Activated CD4-positive, alpha-beta memory T cell treated with anti-CD3 and anti-CD28 coated beads for 36 hours (primary cell): ENCODE results near the gene GALNT9. TPM values are rescaled to one million over a fixed set of nuclear protein-coding genes. Genes with fewer than 3 reads are reported as not detected.

ENCODE experiments used
- CTCF ChIA-PET: fragments of 350-600 bp; sonication (Branson Sonifier 250); formaldehyde crosslinking; loops from one replicate; lab custom pipeline; 2021; ENCODE audit warnings: antibody characterized with exemption, inconsistent platforms; lab: Charles Lee
- POLR2A ChIA-PET: fragments of 350-600 bp; sonication (Branson Sonifier 250); formaldehyde crosslinking; loops from one replicate; lab custom pipeline; 2021; ENCODE audit warnings: antibody characterized with exemption; lab: Charles Lee
- DNase-seq: peaks from one replicate; pipeline ENCODE4 v3.0.0-alpha.2; 2020
- H3K27ac Mint-ChIP-seq: one replicate; pipeline ENCODE4 v1.8.0; 2021; ENCODE audit warnings: mixed read lengths
- H3K27me3 Mint-ChIP-seq: one replicate; pipeline ENCODE4 v1.8.0; 2021; ENCODE audit warnings: mixed read lengths
- H3K36me3 Mint-ChIP-seq: one replicate; pipeline ENCODE4 v1.8.0; 2021; ENCODE audit warnings: mixed read lengths
- H3K4me1 Mint-ChIP-seq: one replicate; pipeline ENCODE4 v1.8.0; 2021; ENCODE audit warnings: low read depth, mixed read lengths
- H3K4me3 Mint-ChIP-seq: one replicate; pipeline ENCODE4 v1.8.0; 2021; ENCODE audit warnings: mild to moderate bottlenecking, mixed read lengths
- H3K9me3 Mint-ChIP-seq: one replicate; pipeline ENCODE4 v1.8.0; 2021; ENCODE audit warnings: mixed read lengths
- intact Hi-C: fragments of 100-400 bp; cut with micrococcal nuclease; formaldehyde crosslinking; loops from one replicate; pipeline ENCODE4 v1.15.1; 2023
- total RNA-seq, 2 experiments: library from RNA; stranded (reverse); gene quantifications; one replicate each; pipeline ENCODE4 v1.2.3, GENCODE V29; 2021

The GALNT9 gene
- total RNA-seq, 2 experiments from 2014 or later, result 0.12 to 0.29 TPM

DNA sequence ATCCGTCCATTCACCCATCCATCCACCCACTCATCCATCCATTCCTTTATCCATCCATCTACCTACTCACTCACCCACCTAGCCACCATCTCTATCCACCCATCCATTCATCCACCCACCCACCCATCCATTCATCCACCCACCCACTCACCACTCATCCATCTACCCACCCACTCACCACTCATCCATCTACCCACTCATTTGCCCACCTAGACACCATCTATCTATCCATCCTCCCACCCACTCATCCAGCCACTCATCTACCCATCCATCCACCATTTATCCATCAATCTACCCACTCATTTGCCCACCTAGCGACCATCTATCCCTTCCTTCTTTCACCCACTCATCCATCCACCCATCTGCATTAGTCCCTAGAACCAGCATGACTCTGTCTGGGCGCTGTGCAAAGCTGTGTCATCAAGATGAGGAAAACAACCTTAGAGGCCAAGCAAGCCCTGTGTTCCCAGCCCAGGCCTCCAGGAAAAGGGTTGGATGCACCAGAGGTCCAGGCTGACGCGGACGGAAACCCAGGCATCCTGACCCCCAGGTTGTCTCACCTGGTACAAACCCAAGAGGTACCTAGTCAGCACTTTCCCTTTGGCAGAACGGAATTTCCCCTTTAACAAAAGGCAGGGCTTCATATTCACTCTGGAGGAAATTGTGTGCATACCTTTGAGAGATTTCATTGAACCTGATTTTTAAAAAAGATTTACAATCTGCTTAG is 111.4 kb downstream of the GALNT9 start:
- Mint-ChIP-seq H3K9me3 (no peaks in the 10 kb centered on the region), H3K27me3 (peaks cover 8% of the 10 kb centered on the region), H3K4me1 (peaks cover 4% of the 10 kb centered on the region), H3K27ac (no peak overlapping the region), H3K36me3 (no peaks in the 10 kb centered on the region), H3K4me3 (no peak overlapping the region)
- DNase-seq, result no peak
- ChIA-PET POLR2A (no interaction called here), CTCF (interaction anchor here (1.3 kb wide), 1 partner anchor 8 kb away, joined by 7 read pairs; no protein-coding TSS in a partner anchor)
- intact Hi-C loops, result no loop called here

DNA sequence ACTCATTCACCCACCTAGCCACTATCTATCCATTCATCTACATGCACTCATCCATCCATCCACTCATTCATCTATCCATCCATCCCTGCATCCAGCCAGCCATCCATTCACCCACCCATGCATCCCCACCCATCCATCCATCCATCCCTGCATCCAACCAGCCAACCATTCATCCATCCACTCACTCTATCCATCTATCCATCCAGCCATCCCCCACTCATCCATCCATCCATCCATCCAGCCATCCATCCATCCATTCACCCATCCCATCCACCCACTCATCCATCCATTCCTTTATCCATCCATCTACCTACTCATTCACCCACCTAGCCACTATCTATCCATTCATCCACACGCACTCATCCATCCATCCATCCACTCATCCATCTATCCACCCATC is 112.0 kb downstream of the GALNT9 start:
- Mint-ChIP-seq H3K9me3 (no peaks in the 10 kb centered on the region), H3K4me3 (no peak overlapping the region), H3K27ac (no peak overlapping the region), H3K27me3 (peaks cover 8% of the 10 kb centered on the region), H3K36me3 (no peaks in the 10 kb centered on the region), H3K4me1 (peaks cover 2% of the 10 kb centered on the region)
- CTCF ChIA-PET, result no interaction called here
- intact Hi-C loops, result no loop called here
- DNase-seq, result no peak
- POLR2A ChIA-PET, result no interaction called here

DNA sequence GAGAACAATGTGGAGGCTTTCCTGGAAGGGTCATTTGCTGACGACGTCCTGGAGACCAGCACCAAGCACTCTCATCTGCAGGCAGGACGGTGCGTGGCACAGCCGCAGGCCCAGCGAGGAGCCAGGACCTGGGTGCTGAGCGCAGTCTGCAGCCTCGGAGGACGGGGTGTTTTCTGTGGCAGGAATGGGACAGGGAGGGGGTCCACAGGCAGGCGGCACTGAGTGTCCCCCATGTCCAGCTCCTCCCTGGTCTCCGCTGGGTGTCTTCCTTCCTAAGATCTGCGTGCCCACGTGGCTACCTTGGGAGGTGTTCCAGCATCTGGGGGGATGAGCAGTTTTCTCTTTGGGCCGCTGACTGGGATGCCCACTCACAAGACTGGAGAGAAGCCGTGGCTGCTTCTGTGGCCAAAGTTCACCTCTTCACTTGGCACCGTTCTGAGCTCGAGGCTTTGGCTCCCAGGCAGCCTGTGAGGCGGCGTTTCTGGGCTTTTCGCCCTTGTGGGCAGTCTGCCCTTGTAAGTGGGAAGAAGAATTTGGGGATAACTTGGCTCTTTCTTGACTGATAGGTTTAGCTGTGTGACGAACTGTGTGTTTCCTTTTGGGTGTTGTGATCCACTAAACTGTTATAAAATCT is 112.9 kb downstream of the GALNT9 start:
- no peaks in the 10 kb centered on the region for H3K9me3 Mint-ChIP-seq
- H3K27ac Mint-ChIP-seq, result no peak overlapping the region
- CTCF ChIA-PET, result no interaction called here
- DNase-seq, result no peak
- no peaks in the 10 kb centered on the region for H3K4me1 Mint-ChIP-seq
- no peaks in the 10 kb centered on the region for H3K36me3 Mint-ChIP-seq
- H3K4me3 Mint-ChIP-seq, result no peak overlapping the region
- intact Hi-C loops, result no loop called here
- POLR2A ChIA-PET, result no interaction called here
- H3K27me3 Mint-ChIP-seq, result peaks cover 8% of the 10 kb centered on the region

DNA sequence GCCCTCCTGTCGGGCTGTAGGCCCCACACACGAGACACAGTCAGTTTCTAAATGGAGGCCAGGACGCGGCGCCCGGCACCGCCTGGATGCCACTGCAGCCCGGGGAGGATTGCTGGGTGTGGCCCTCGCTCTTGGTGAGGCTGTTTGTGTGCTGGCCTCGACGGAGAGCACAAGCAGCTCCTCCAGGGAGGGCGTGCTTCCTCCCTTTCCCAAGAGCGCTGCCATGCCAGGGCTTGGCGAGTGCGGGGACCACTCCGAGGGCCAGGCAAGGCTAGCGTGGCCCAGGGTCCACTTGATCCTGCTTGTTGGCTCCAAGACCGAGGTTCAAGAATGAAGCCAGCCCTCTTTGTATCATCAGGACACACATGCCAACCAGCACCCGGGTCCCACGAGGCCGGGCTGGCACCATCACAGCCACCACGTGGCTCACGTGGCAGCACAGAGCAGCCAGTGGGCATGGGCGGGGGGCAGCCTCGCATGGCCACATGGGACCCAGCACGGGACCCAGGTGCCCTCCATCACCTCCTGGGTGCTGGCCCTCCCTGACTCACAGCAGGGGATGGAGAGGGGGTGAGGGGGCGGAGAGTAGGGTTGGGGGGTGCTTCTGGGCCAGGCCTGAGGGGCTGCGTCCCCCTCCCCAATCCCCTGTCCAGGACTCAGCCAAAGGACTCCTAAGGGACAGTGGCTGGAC is 113.9 kb downstream of the GALNT9 start:
- Mint-ChIP-seq H3K27me3 (peaks cover 8% of the 10 kb centered on the region), H3K4me3 (no peak overlapping the region), H3K4me1 (no peaks in the 10 kb centered on the region), H3K9me3 (no peaks in the 10 kb centered on the region), H3K27ac (no peak overlapping the region), H3K36me3 (no peaks in the 10 kb centered on the region)
- intact Hi-C loops, result no loop called here
- no peak for DNase-seq
- CTCF ChIA-PET, result no interaction called here
- POLR2A ChIA-PET, result no interaction called here

- Mint-ChIP-seq H3K27ac (no peak overlapping the region), H3K4me1 (no peaks in the 10 kb centered on the region), H3K36me3 (no peaks in the 10 kb centered on the region), H3K4me3 (no peak overlapping the region), H3K9me3 (no peaks in the 10 kb centered on the region), H3K27me3 (peaks cover 6% of the 10 kb centered on the region)
- POLR2A ChIA-PET, result no interaction called here
- CTCF ChIA-PET, result no interaction called here
- DNase-seq, result no peak
- intact Hi-C loops, result no loop called here
These were observed 114.5 kb downstream of the GALNT9 start for GRCh38 chr12:132214891-132215290.

DNA sequence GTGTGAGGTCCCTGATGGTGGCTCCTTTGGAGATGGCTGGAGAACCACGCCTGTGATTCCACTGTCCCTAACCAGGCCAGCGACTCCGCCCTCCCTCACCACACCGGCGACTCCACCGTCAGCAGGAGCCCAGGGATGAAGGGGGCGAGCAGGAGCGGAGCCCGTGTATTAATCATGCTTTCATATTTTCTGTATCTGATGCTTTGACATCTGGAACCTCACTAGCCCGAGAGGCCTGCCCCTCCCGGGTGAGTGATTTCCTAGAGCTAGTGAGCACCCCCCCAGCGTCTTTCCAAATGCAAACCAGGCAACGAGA is 115.3 kb downstream of the GALNT9 start:
- ChIA-PET POLR2A (no interaction called here), CTCF (no interaction called here)
- no peaks in the 10 kb centered on the region for H3K9me3 Mint-ChIP-seq
- no peaks in the 10 kb centered on the region for H3K4me1 Mint-ChIP-seq
- no peak overlapping the region for H3K4me3 Mint-ChIP-seq
- intact Hi-C loops, result no loop called here
- H3K27ac Mint-ChIP-seq, result no peak overlapping the region
- peaks cover 4% of the 10 kb centered on the region for H3K27me3 Mint-ChIP-seq
- no peak for DNase-seq
- no peaks in the 10 kb centered on the region for H3K36me3 Mint-ChIP-seq

DNA sequence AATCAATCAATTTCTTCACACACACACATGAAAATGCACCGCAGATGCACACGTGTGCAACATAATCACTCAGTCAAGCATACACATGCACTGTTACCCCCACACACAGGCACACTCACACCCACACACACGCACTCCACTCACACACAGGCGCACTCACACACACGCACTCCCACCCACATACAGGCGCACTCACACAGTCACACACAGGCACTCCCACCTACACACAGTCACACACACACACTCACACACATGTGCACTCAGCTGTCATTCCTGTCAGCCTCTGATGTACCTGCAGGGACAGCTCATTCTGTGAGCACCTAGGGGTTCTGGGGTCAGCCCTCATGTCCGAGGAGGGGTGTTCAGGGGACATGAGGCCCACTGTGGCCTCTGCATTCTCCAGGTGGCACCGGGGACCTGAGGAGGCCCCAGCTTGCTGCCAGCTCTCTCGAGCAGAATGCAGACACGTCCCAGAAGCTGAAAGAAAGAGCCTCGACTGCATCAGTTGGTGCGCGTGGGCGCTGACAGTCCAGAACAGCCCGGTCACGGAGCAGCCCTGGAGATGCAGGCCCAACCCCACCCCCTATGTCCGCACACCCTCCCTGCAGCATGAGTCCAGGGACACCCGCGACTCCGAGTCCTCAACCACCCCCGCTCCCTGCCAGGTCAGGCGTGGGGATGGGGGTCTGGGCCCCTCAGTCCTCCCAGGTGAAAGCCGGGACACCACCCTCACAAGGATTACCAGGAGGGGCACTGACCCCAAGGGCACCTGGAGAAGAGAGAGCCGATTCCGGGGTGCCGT is 115.8 kb downstream of the GALNT9 start:
- H3K36me3 Mint-ChIP-seq, result no peaks in the 10 kb centered on the region
- H3K4me1 Mint-ChIP-seq, result no peaks in the 10 kb centered on the region
- DNase-seq, result no peak
- no peaks in the 10 kb centered on the region for H3K9me3 Mint-ChIP-seq
- H3K27ac Mint-ChIP-seq, result no peak overlapping the region
- no peak overlapping the region for H3K4me3 Mint-ChIP-seq
- CTCF ChIA-PET, result no interaction called here
- POLR2A ChIA-PET, result no interaction called here
- peaks cover 2% of the 10 kb centered on the region for H3K27me3 Mint-ChIP-seq
- intact Hi-C loops, result no loop called here

GRCh38 chr12:132211816-132212215 is 117.6 kb downstream of the GALNT9 start:
- no peaks in the 10 kb centered on the region for H3K4me1 Mint-ChIP-seq

GRCh38 chr12:132211326-132211725 is 118.1 kb downstream of the GALNT9 start:
- no peak for DNase-seq
- intact Hi-C loops, result no loop called here
- Mint-ChIP-seq H3K27ac (no peak overlapping the region), H3K4me3 (no peak overlapping the region), H3K27me3 (peaks cover 4% of the 10 kb centered on the region), H3K9me3 (no peaks in the 10 kb centered on the region), H3K36me3 (no peaks in the 10 kb centered on the region), H3K4me1 (no peaks in the 10 kb centered on the region)
- POLR2A ChIA-PET, result no interaction called here
- CTCF ChIA-PET, result interaction anchor here (0.5 kb wide), 1 partner anchor 49 kb away, joined by 3 read pairs; no protein-coding TSS in a partner anchor

More at GRCh38 chr12:132211816-132212215, 117.6 kb downstream of the GALNT9 start:
- no peak overlapping the region for H3K4me3 Mint-ChIP-seq
- intact Hi-C loops, result no loop called here
- peaks cover 4% of the 10 kb centered on the region for H3K27me3 Mint-ChIP-seq
- POLR2A ChIA-PET, result no interaction called here
- H3K36me3 Mint-ChIP-seq, result no peaks in the 10 kb centered on the region
- no peak for DNase-seq
- H3K27ac Mint-ChIP-seq, result no peak overlapping the region
- CTCF ChIA-PET, result no interaction called here
- H3K9me3 Mint-ChIP-seq, result no peaks in the 10 kb centered on the region

DNA sequence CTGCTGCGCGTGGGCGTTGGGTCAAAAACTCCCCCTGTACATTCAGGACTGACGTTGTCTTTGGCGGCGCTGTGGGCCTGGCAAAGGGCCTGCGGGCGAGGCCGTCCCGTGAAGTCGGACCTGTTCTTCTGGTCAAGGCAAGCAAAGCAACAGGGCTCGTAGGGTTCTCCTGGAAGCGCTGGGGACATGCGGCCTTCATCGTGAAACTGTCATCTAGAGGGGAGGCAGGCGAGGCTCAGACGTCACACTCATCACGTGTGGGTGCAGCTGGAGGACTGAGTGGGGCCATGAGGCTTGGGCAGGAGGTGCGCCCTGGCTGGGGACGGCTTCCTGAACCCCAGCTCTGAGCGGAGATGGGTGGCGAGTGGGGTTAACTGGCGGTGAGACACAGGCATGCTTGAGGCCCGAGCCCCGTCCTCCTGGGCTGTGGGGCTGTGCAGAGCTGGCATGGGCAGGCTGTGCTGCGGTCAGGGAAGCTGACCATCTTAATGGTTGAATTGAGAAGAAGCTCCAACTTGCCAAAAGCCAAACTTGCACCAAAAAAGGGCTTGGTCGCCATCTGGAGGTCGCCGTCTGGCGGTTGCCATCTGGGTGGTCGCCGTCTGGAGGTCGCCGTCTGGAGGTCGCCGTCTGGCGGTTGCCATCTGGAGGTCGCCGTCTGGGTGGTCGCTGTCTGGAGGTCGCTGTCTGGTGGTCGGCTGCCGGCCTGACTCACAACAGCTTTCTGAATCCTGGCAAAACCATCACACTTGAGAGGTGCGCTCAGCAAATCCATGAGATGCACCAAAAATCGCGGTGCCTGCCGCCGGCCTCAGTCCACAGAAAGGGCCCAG is 119.0 kb downstream of the GALNT9 start:
- Mint-ChIP-seq H3K4me3 (no peak overlapping the region), H3K4me1 (no peaks in the 10 kb centered on the region), H3K36me3 (no peaks in the 10 kb centered on the region), H3K27ac (no peak overlapping the region), H3K27me3 (peaks cover 7% of the 10 kb centered on the region), H3K9me3 (no peaks in the 10 kb centered on the region)
- POLR2A ChIA-PET, result no interaction called here
- CTCF ChIA-PET, result interaction anchor here (0.5 to 1.6 kb wide), 3 partner anchors 9 to 57 kb away, joined by 3 to 7 read pairs (median 4); no protein-coding TSS in a partner anchor
- intact Hi-C loops, result no loop called here
- DNase-seq, result no peak

- intact Hi-C loops, result no loop called here
- Mint-ChIP-seq H3K27me3 (peaks cover 12% of the 10 kb centered on the region), H3K4me1 (peaks cover 5% of the 10 kb centered on the region), H3K36me3 (no peaks in the 10 kb centered on the region), H3K9me3 (no peaks in the 10 kb centered on the region), H3K27ac (no peak overlapping the region), H3K4me3 (no peak overlapping the region)
- ChIA-PET CTCF (interaction anchor here (1.6 kb wide), 1 partner anchor 9 kb away, joined by 7 read pairs; no protein-coding TSS in a partner anchor), POLR2A (no interaction called here)
- no peak for DNase-seq
These were observed 119.7 kb downstream of the GALNT9 start for GRCh38 chr12:132209619-132210222.
